Fibroblast of villous mesenchyme (primary cell): Measurements from ENCODE around the gene SCEL. TPM values are rescaled to one million over a fixed set of nuclear protein-coding genes. Genes with fewer than 3 reads are reported as not detected.

Source experiments
- DNase-seq: peaks from one replicate; pipeline ENCODE4 v3.0.0-alpha.2; 2010; ENCODE audit warnings: low read depth
- H3K4me3 ChIP-seq: 2 replicates; pipeline ENCODE4 v1.5.1; 2011; ENCODE audit warnings: low read depth, mild to moderate bottlenecking, low read length
- total RNA-seq: library from RNA; depleted of rRNA; stranded (reverse); fragments of >200 nt; gene quantifications from 2 replicates; pipeline ENCODE4 v1.2.3, GENCODE V29; 2012
- TF ChIP-seq, protein P1 (sequence below): IDR thresholded peaks from 2 replicates; pipeline ENCODE4 v1.5.1; 2012; ENCODE audit warnings: low read depth, mild to moderate bottlenecking, low read length; ENCODE audit not compliant: insufficient read depth

Gene SCEL, protein sequence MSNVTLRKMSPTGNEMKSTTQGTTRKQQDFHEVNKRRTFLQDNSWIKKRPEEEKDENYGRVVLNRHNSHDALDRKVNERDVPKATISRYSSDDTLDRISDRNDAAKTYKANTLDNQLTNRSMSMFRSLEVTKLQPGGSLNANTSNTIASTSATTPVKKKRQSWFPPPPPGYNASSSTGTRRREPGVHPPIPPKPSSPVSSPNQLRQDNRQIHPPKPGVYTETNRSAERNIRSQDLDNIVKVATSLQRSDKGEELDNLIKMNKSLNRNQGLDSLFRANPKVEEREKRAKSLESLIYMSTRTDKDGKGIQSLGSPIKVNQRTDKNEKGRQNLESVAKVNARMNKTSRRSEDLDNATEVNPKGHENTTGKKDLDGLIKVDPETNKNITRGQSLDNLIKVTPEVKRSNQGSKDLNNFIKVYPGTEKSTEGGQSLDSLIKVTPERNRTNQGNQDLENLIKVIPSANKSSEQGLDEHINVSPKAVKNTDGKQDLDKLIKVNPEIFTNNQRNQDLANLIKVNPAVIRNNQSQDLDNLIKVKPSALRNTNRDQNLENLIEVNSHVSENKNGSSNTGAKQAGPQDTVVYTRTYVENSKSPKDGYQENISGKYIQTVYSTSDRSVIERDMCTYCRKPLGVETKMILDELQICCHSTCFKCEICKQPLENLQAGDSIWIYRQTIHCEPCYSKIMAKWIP
- total RNA-seq: not detected in 2 replicates

DNA sequence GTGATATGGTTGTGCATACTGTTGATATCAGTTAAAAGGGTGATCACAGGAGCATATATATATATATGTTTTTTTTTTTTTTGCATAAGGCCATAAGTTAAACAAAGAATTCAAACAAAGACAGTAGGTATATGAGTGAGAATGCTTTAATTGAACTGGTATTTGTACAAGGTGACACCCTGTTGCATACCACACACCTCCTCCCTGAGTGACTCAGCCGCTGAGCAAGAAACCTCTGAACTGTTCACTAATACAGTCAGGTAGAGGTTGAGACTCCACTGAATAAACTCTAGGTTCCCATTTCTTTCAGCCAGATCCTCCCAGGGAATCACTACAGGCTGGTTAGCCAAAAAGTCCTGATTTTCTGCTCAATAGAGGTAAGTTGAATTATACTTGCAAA, at the start of gene SCEL:
Gene SCEL, plus strand, starts transcription at position 259 of the 400 bp plus-strand sequence. CDS start 20,170 bp downstream, outside the sequence.
- no peak within 1 kb of the TSS for H3K4me3 ChIP-seq
- TF ChIP-seq, protein P1, sequence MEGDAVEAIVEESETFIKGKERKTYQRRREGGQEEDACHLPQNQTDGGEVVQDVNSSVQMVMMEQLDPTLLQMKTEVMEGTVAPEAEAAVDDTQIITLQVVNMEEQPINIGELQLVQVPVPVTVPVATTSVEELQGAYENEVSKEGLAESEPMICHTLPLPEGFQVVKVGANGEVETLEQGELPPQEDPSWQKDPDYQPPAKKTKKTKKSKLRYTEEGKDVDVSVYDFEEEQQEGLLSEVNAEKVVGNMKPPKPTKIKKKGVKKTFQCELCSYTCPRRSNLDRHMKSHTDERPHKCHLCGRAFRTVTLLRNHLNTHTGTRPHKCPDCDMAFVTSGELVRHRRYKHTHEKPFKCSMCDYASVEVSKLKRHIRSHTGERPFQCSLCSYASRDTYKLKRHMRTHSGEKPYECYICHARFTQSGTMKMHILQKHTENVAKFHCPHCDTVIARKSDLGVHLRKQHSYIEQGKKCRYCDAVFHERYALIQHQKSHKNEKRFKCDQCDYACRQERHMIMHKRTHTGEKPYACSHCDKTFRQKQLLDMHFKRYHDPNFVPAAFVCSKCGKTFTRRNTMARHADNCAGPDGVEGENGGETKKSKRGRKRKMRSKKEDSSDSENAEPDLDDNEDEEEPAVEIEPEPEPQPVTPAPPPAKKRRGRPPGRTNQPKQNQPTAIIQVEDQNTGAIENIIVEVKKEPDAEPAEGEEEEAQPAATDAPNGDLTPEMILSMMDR: no peak
- no peak for DNase-seq

DNA sequence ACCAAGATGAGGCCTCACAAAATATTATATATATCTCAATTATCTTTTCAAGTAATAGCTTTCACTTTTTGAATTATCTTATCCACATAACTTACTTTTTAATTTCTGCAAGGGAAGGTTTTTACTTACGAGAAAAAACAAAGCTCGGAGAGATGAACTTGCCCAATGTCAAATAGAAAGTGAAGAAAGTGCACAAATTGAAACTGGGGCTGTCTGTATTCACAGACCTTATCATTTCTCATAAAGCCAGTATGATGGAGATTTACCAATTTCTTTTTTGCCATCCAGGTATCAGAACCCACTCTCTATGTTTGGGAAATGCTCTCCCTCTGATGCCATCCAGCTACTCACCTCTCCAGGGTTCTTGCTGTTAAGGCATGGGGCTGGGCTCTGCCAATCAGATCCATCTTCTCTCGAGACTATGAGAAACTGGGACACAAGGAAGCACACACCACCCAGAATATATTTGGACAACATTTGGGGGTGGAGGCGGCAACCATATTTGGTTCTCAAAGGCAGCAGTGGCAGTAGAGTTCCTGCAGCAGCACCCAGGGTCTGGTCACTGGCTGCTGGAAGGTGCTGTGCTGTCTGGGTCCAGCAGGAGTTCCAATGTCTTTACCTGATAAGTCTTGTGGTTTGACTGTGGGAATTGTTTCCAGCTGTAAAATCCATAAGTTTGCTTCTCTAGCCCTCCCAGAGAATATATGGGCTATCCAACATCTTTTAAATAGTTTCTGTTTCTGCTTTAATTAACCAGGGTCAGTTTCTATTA, 45.8 kb upstream of the SCEL start:
- DNase-seq: no peak
- TF ChIP-seq, protein P1: no peak
- H3K4me3 ChIP-seq: no peak overlapping the region

DNA sequence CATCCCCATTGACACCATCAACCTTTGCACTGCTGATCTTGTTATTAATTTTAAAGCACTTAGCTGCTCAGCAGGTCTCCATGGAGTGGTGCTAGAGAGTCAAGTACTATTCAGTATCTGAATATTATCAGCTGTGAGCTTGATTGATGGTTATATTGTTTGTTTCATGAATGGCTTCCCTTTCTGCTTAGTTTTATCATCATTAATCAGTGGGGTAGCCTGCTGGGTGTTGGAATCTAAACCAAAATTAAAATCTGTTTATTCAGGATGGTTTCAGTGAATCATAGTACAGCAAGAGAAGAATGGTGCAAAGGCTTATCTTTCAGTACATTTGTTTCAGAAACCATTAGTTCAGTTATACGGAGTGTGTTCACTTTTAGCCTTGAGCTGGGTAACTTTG, 42.5 kb upstream of the SCEL start:
- TF ChIP-seq, protein P1: peak; percentile 41
- no peak overlapping the region for H3K4me3 ChIP-seq
- peak; percentile 19 for DNase-seq

DNA sequence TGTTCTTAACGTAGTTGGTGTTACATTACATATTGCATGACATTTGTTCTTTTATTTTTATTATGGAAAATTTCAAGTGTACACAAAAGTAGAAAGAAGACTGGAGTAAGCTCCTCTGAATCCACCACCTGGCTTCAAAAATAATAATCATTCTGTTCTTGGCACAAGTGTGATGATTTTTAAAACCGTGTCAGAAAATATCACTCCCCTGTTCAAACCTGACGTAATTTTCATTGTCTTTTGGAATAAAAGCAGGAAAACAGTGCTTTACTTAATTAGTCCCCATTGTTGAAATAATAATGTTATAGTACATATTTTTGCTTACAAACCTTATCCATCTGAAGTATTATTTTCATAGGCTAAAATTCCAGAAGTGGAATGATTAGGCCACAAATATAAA, 41.3 kb upstream of the SCEL start:
- TF ChIP-seq, protein P1: no peak
- DNase-seq: no peak
- no peak overlapping the region for H3K4me3 ChIP-seq

DNA sequence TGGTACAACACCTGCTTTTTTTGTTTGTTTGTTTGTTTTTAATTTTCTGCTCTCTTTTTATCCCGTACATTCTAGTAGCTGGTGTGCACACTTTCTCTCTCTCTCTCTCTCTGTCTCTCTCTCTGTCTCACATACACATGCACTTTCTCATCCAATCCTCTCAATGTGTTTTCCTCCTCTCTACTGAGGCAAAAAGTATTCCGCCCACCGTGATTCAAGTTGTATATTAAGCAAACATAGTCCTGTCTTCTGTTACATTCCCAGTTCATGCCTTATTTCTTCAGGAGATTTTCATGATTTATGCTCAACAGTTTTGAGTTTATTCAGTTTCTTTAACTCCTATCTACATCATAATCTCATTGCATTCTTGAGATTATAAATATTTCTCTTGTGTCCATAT, 38.2 kb upstream of the SCEL start:
- H3K4me3 ChIP-seq: no peak overlapping the region
- DNase-seq: no peak
- TF ChIP-seq, protein P1: no peak

DNA sequence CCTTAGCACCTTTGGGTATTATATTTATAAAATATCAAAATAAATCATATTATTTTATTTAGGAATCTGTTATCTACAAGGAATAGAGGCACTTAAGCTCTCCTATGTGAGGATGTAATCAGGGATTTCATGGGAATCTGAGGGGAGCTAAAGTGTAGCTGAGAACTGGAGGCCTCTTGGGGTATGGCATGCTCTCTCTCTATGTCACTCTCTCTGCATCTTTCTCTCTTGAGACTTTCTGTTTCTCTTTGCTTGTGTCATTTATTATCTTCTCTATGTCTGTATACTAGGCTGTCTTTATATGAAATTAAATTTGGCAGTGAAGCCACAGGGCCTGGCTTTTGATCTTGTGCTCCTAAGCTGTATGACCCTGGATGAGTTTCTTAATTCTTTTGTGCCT, 37.7 kb upstream of the SCEL start:
- H3K4me3 ChIP-seq: no peak overlapping the region
- DNase-seq: no peak
- TF ChIP-seq, protein P1: no peak
